ENCODE data around the gene SETD6. TPM values are rescaled to one million over a fixed set of nuclear protein-coding genes. Genes with fewer than 3 reads are reported as not detected.
A peak's percentile ranks its signal among the peaks of the same experiment; 100 is the strongest.

The SETD6 gene
- total RNA-seq, 4 donors from 2014 or later = 22.1 to 44.8 (median 23.3) TPM

DNA sequence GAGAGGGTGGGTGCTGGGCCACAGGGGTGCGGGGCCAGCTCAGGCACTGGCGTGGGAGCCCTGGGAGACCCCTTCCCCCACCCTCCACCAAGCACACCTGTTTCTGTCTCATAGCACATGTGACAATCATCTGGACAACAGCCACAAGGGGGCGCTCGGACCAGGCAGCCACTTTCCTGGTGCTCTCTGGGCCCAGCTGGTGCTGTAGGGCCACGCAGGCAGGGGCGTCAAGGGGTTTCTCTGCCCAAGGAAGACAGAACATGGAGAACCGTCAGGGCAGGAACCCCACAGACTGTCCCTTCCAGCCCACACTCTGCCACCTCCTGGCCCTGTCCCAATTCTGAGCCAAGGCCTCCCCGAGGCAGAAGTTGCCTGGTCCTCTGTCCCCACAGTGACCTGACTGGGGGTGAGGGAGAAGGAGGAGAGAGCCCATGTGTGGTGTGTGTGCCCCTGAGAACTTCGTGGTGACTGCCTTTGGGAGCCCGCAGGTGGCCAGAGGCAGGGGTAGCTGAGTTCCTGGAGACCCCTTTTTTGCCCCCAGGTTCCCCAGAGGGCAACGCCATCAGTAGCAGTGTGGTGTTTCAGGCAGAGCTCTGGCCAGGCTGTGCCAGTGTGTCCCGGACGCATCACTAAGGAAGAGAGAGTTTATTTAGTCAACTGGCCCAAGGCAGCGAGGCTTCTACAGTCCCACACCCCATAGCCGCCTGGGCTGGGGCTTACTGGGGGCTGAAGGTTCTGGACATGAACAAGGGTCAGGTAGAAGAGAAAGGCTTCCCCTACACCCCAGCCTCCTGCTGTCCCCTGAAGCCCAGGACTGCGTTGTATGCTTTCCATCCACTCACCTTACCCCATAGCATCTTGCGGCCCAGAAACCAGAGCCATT, 3.1 kb upstream of the SETD6 start:
- peak; percentile 64 to 78 (median 74) for TF ChIP-seq CTCF (IDR thresholded peaks at IDR 0.05)
- TF ChIP-seq POLR2A (IDR thresholded peaks at IDR 0.05) = no peak
- no peak for TF ChIP-seq POLR2AphosphoS5 (IDR thresholded peaks at IDR 0.05)
- TF ChIP-seq EP300 (IDR thresholded peaks at IDR 0.05; ENCODE audit: low read depth) = no peak
- Histone ChIP-seq H3K36me3 (peaks cover 0 to under 1% (median 0%) of the 10 kb centered on the region in 4 donors), H3K4me1 (peaks cover 0 to 23% (median 19%) of the 10 kb centered on the region in 4 donors), H3K9me3 (no peaks in the 10 kb centered on the region), H3K27me3 (peaks cover 9% of the 10 kb centered on the region), H3K27ac (no peak overlapping the region), H3K4me3 (no peak overlapping the region)
- peak; percentile 83 for DNase-seq
- intact Hi-C loops (cut with DNase I; ENCODE audit: low total_unique reads) = no loop called here
- WGBS, 2 donors (ENCODE audit: low coverage in 1 of 2) = 57% methylated on average over 17 of the region's 17 CpGs; no CpG with 5 or more reads in 1 of the 2 donors
- in situ Hi-C loops (cut with MboI; ENCODE audit: low pct_ligation_motif_present in 1 of 4, low pct_unique_long_range_greater_than_20kb in 1 of 4, low sequenced_read_pairs in 3 of 4) = no loop called here

GRCh38 chr16:58513874-58514273, 1.4 kb upstream of the SETD6 start:
- Histone ChIP-seq H3K4me1 (peaks cover 0 to 26% (median 19%) of the 10 kb centered on the region in 4 donors), H3K27me3 (no peaks in the 10 kb centered on the region), H3K9me3 (no peaks in the 10 kb centered on the region), H3K27ac (no peak overlapping the region), H3K4me3 (no peak overlapping the region), H3K36me3 (peaks cover 0 to 9% (median 2%) of the 10 kb centered on the region in 4 donors)
- TF ChIP-seq EP300 (IDR thresholded peaks at IDR 0.05; ENCODE audit: low read depth) = no peak
- TF ChIP-seq CTCF (IDR thresholded peaks at IDR 0.05) = no peak
- no peak for TF ChIP-seq POLR2AphosphoS5 (IDR thresholded peaks at IDR 0.05)
- TF ChIP-seq POLR2A (IDR thresholded peaks at IDR 0.05) = no peak
- intact Hi-C loops (cut with DNase I; ENCODE audit: low total_unique reads) = no loop called here
- in situ Hi-C loops (cut with MboI; ENCODE audit: low pct_ligation_motif_present in 1 of 4, low pct_unique_long_range_greater_than_20kb in 1 of 4, low sequenced_read_pairs in 3 of 4) = no loop called here
- no peak for DNase-seq
- 78 to 80% methylated on average over 2 to 3 of the region's 3 CpGs for whole genome bisulfite sequencing, 2 donors (ENCODE audit: low coverage in 1 of 2)

GRCh38 chr16:58515871-58516767, 802 bp downstream of the SETD6 start:
- peak overlapping the region; percentile 56 to 91 (median 76) for H3K4me3 ChIP-seq
- H3K27ac ChIP-seq = peak overlapping the region; percentile 83 to 96 (median 89)
- in situ Hi-C loops (cut with MboI; ENCODE audit: low pct_ligation_motif_present in 1 of 4, low pct_unique_long_range_greater_than_20kb in 1 of 4, low sequenced_read_pairs in 3 of 4) (no loop called here), intact Hi-C loops (cut with DNase I; ENCODE audit: low total_unique reads) (no loop called here)
- H3K4me1 ChIP-seq = peaks cover 0 to 26% (median 19%) of the 10 kb centered on the region in 4 donors
- TF ChIP-seq POLR2AphosphoS5 (IDR thresholded peaks at IDR 0.05) (peak in 2 of 3 donors; percentile 18 to 39), CTCF (IDR thresholded peaks at IDR 0.05) (peak in 1 of 5 experiments; percentile 37), EP300 (IDR thresholded peaks at IDR 0.05; ENCODE audit: low read depth) (no peak)
- peak; percentile 67 for DNase-seq
- peaks cover 0 to 30% (median 13%) of the 10 kb centered on the region in 4 donors for H3K36me3 ChIP-seq
- WGBS, 2 donors (ENCODE audit: low coverage in 1 of 2) = 18% methylated on average over 31 of the region's 66 CpGs; no CpG with 5 or more reads in 1 of the 2 donors
- no peaks in the 10 kb centered on the region for H3K27me3 ChIP-seq
- H3K9me3 ChIP-seq = no peaks in the 10 kb centered on the region

- H3K4me1 ChIP-seq = peaks cover 0 to 26% (median 19%) of the 10 kb centered on the region in 4 donors
- 83 to 100% methylated on average over 1 to 4 of the region's 4 CpGs for WGBS, 2 donors (ENCODE audit: low coverage in 1 of 2)
- no peak for DNase-seq
- H3K27me3 ChIP-seq = no peaks in the 10 kb centered on the region
- H3K36me3 ChIP-seq = peaks cover 0 to 36% (median 16%) of the 10 kb centered on the region in 4 donors
- in situ Hi-C loops (cut with MboI; ENCODE audit: low pct_ligation_motif_present in 1 of 4, low pct_unique_long_range_greater_than_20kb in 1 of 4, low sequenced_read_pairs in 3 of 4) (no loop called here), intact Hi-C loops (cut with DNase I; ENCODE audit: low total_unique reads) (no loop called here)
- peak overlapping the region in 1 of 4 donors; percentile 75 for H3K4me3 ChIP-seq
- H3K9me3 ChIP-seq = no peaks in the 10 kb centered on the region
- H3K27ac ChIP-seq = peak overlapping the region in 3 of 4 donors; percentile 83 to 89 (median 89)
- TF ChIP-seq EP300 (IDR thresholded peaks at IDR 0.05; ENCODE audit: low read depth) = no peak
- no peak for TF ChIP-seq POLR2AphosphoS5 (IDR thresholded peaks at IDR 0.05)
- no peak for TF ChIP-seq POLR2A (IDR thresholded peaks at IDR 0.05)
- no peak for TF ChIP-seq CTCF (IDR thresholded peaks at IDR 0.05)
These were observed 1.4 kb downstream of the SETD6 start for GRCh38 chr16:58516768-58517107.

Data from transverse colon (tissue), 4 donors.